ENCODE measurements around the gene PARD3B. TPM values are rescaled to one million over a fixed set of nuclear protein-coding genes. Genes with fewer than 3 reads are reported as not detected.

PARD3B gene
- total RNA-seq, 1 donor from 2014 or later = 12.3 TPM

DNA sequence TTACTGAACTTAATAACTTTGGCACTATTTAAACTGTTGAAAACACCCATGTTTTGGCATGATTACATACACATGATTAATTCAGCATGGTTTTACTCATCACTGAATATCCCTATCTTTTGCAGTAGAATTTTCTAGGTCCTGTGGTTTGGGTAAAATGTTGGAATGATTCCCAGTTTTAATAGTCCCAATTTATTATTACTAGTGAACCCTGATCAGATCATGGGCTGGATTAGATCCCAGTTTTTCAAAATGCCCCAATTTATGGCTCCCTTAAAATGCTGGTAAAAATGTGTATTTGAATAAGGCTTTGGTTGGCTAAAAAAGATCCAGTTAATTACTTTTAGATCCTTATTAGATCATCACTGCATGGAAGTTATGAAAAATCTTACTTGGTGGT, 863.4 kb downstream of the PARD3B start:
- intact Hi-C loops (cut with DNase I) = no loop called here
- no peak for DNase-seq (ENCODE audit: extremely low spot score in 2 of 2)
- no peak overlapping the region for H3K27ac ChIP-seq

DNA sequence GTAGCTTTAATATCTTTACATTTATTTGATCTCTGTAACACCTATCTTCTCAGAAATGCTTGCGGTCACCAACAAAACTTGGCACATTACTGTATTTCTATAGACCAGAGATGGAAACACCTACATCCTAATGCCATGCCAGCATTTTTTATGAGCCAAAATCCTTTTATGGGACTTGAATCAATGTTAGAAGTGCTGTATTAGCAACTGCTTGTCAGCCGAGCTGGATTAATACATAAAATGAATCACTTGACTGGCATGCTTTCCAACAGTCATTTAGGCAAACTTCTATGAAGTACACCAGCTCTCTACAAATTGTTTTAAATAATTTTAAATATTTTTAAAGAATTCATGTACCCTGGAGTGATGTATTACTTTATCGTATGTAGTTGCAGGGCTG, 864.1 kb downstream of the PARD3B start:
- no peak overlapping the region for H3K27ac ChIP-seq
- H3K27me3 ChIP-seq = no peaks in the 10 kb centered on the region
- no peaks in the 10 kb centered on the region for H3K36me3 ChIP-seq
- no peak for DNase-seq (ENCODE audit: extremely low spot score in 2 of 2)
- intact Hi-C loops (cut with DNase I) = no loop called here
- H3K9me3 ChIP-seq = no peaks in the 10 kb centered on the region
- peaks cover 12% of the 10 kb centered on the region for H3K4me1 ChIP-seq
- TF ChIP-seq POLR2A (IDR thresholded peaks at IDR 0.05) = no peak
- TF ChIP-seq POLR2AphosphoS5 (IDR thresholded peaks at IDR 0.05; ENCODE audit: insufficient read depth in 1 of 2, low read depth in 1 of 2) = no peak
- TF ChIP-seq, protein P1, sequence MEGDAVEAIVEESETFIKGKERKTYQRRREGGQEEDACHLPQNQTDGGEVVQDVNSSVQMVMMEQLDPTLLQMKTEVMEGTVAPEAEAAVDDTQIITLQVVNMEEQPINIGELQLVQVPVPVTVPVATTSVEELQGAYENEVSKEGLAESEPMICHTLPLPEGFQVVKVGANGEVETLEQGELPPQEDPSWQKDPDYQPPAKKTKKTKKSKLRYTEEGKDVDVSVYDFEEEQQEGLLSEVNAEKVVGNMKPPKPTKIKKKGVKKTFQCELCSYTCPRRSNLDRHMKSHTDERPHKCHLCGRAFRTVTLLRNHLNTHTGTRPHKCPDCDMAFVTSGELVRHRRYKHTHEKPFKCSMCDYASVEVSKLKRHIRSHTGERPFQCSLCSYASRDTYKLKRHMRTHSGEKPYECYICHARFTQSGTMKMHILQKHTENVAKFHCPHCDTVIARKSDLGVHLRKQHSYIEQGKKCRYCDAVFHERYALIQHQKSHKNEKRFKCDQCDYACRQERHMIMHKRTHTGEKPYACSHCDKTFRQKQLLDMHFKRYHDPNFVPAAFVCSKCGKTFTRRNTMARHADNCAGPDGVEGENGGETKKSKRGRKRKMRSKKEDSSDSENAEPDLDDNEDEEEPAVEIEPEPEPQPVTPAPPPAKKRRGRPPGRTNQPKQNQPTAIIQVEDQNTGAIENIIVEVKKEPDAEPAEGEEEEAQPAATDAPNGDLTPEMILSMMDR (IDR thresholded peaks at IDR 0.05) = no peak
- no peak overlapping the region for H3K4me3 ChIP-seq

More for the DNA sequence above, 863.4 kb downstream of the PARD3B start:
- no peaks in the 10 kb centered on the region for H3K27me3 ChIP-seq
- H3K36me3 ChIP-seq = no peaks in the 10 kb centered on the region
- TF ChIP-seq POLR2AphosphoS5 (IDR thresholded peaks at IDR 0.05; ENCODE audit: insufficient read depth in 1 of 2, low read depth in 1 of 2) (no peak), POLR2A (IDR thresholded peaks at IDR 0.05) (no peak)
- TF ChIP-seq, protein P1 (IDR thresholded peaks at IDR 0.05) = no peak
- no peaks in the 10 kb centered on the region for H3K9me3 ChIP-seq
- peaks cover 12% of the 10 kb centered on the region for H3K4me1 ChIP-seq
- no peak overlapping the region for H3K4me3 ChIP-seq

DNA sequence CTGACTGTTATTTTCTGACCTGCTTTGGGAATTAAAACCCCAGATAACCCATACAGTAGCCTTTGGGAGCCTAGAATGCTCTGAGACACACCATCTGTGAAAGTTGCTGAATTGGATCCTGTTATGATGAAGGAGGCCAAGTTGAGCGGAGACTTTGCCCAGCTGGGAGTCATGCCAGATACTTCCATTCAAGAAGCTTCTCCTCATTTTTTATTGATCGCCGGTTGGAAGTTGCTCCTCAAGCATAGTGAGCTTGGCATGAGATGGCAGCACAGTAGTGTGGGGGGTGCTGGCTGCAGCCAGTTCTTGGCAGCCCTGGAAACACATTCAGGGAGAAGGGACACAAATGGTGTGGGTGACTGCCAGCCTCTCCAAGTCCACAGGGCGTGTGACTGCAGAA, 866.3 kb downstream of the PARD3B start:
- no peak for DNase-seq (ENCODE audit: extremely low spot score in 2 of 2)
- H3K9me3 ChIP-seq = no peaks in the 10 kb centered on the region

DNA sequence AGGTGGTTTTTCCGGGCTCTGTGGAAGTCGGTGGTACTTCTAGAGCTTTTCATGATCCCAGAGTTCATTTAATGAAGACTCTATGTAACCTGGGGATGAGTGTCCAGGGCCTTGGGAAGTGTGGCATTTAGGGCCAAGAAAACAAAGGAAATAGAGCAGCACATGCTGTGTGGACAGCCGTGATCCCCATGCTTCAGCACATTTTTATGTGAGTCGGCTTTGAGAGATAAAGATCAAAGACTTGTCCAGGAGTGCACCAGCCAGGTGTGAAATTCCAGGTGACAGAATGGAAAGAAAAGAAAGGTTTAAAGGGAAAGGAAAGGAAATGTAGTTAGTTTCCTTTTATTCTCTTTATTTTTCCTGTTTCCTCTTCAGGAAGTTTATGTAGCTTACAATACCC, 879.1 kb downstream of the PARD3B start:
- H3K4me3 ChIP-seq = no peak overlapping the region
- no peak overlapping the region for H3K27ac ChIP-seq
- intact Hi-C loops (cut with DNase I) = no loop called here
- no peaks in the 10 kb centered on the region for H3K27me3 ChIP-seq
- H3K9me3 ChIP-seq = no peaks in the 10 kb centered on the region
- TF ChIP-seq, protein P1 (IDR thresholded peaks at IDR 0.05) = no peak
- no peaks in the 10 kb centered on the region for H3K36me3 ChIP-seq
- H3K4me1 ChIP-seq = no peaks in the 10 kb centered on the region
- DNase-seq (ENCODE audit: extremely low spot score in 2 of 2) = no peak

More for the DNA sequence above, 866.3 kb downstream of the PARD3B start:
- Histone ChIP-seq H3K27ac (no peak overlapping the region), H3K4me3 (no peak overlapping the region), H3K4me1 (peaks cover 12% of the 10 kb centered on the region), H3K27me3 (no peaks in the 10 kb centered on the region), H3K36me3 (no peaks in the 10 kb centered on the region)
- intact Hi-C loops (cut with DNase I) = no loop called here
- TF ChIP-seq POLR2A (IDR thresholded peaks at IDR 0.05) = no peak
- TF ChIP-seq, protein P1 (IDR thresholded peaks at IDR 0.05) = no peak
- TF ChIP-seq POLR2AphosphoS5 (IDR thresholded peaks at IDR 0.05; ENCODE audit: insufficient read depth in 1 of 2, low read depth in 1 of 2) = no peak

DNA sequence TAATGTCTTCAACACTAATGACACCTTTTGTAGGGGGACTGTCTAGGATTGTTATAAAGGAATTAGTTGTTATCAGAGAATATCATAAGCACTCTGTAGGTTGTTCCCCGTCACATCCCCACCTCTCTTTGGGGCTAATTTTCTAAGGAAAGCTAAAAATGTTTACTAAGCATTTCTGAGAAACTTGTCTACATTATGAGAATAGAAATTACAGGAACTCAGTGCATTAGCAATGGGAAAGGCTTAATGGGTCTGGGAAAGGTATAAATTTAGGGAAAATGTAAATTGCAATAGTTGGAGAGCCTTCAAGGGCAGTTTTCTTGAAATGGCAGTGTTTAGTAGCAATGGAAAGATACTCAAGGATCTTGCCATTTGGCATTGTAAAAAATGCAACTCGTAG, 879.8 kb downstream of the PARD3B start:
- H3K36me3 ChIP-seq = no peaks in the 10 kb centered on the region
- no peak for TF ChIP-seq POLR2A (IDR thresholded peaks at IDR 0.05)
- TF ChIP-seq, protein P1 (IDR thresholded peaks at IDR 0.05) = no peak
- no peak for TF ChIP-seq POLR2AphosphoS5 (IDR thresholded peaks at IDR 0.05; ENCODE audit: insufficient read depth in 1 of 2, low read depth in 1 of 2)
- DNase-seq (ENCODE audit: extremely low spot score in 2 of 2) = no peak
- no peak overlapping the region for H3K27ac ChIP-seq
- H3K4me3 ChIP-seq = no peak overlapping the region
- H3K27me3 ChIP-seq = no peaks in the 10 kb centered on the region
- no peaks in the 10 kb centered on the region for H3K4me1 ChIP-seq
- intact Hi-C loops (cut with DNase I) = no loop called here
- no peaks in the 10 kb centered on the region for H3K9me3 ChIP-seq
